ENCODE data around the gene R3HDM1.

R3HDM1 gene

GRCh38 chr2:135728064-135728743, 196.9 kb downstream of the R3HDM1 start:
- no peak for FAIRE-seq

DNA sequence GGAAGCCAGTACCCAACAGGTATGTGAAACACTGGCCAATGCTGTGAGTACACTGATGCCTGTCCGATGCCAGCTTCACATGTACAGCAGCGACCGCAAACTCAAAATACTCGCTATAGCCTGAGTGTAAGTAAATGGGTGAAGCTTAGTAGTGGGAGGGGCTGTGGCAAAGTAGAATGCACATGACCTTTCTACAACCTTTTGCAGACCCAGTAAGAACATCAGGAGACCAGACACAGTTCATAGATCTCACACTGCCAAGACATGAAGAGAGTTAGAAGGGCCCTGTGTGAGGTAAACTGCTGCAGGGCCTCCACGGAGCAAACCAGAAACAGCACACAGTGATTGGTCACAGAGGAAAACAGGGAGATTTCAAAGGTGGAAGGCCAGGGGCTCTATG, 201.3 kb downstream of the R3HDM1 start:
- no peak for FAIRE-seq

DNA sequence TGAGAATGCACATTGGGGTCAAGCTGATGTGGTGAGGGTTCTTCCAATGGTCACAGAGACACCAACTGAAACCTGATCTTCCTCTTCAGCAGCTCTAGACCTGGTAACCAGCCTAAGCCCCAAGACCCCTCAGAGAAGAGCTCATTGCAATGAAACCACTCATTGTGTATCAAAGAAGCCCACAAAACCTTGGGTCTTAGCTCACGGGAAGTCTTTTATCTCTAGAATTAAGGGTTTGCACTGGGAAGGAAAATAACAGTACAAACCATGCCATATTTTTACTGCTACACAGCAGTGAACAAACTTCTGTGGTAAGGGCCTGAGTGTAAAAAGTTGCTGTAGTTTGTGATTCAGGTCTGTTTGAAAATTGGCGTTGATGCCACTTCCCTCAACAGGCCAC, 201.8 kb downstream of the R3HDM1 start:
- no peak for FAIRE-seq

GRCh38 chr2:135736546-135736945, 205.3 kb downstream of the R3HDM1 start:
- FAIRE-seq: no peak

DNA sequence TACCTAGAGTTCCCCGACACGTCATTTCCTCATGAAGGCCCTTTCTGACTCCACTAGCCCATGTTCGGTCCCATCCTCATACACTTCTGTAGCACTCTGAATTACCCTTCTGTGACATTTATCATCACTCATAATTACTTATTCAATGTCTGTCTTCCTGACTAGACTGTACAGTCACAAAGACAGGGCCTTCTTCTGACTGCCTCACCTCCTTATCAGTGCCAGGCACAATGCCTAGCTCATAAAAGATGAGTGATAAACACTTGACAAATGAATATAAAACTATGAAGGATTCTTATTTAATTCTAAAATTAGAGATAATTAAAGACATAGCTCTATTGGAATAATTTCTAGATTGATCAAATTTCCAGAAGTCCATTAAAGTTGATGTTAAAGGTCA, 208.9 kb downstream of the R3HDM1 start:
- FAIRE-seq: no peak

GRCh38 chr2:135741043-135741394, 209.7 kb downstream of the R3HDM1 start:
- FAIRE-seq: no peak

DNA sequence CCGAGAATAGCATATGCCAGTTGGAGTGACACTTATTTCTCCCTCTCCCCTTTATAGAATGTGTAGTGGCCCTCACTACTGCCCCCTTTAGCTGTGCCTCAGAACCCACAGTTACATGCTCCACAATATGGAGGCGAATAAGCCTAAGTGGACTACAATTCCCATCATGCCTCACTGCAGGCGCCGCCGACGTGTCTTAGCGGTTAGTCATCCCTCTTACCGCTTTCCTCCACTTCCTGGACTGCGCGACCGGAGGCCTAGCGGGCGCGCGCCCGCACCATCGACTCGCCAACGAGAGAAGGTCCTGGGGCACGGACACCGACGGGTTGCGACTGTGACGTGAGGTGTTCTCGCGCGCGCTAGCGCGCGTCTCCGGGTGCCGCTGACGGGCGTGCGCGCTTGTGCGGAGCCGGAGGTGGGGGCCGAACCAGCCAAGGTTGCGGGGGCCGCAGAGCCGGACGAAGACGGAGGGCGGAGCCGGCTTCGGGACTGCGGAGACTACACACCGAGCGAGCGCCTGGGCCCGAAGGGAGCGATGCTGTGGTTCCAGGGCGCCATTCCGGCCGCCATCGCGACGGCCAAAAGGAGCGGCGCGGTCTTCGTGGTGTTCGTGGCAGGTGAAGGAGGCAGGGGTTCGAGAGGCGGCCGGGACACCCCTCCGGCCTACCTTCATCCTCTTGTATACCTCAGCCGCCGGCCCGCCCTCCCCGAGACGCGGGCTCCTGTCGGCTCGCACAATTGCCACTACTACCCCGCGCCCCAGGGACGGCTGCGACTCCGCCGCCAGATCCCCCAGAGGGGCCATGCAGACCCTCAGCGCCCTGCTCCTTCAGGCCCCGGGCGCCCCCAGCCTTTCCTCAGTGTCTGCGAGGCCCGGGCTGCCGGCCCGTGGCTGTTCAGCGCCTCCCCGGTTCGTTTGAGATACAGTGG, 210.4 kb downstream of the R3HDM1 start, which contains the start of gene UBXN4:
UBXN4 (plus strand) TSS at position 461 of the 930 bp plus-strand sequence; CDS start at position 536, 75 bp downstream.
- FAIRE-seq: peak; percentile 98

GRCh38 chr2:135742325-135742757, 211.1 kb downstream of the R3HDM1 start:
- FAIRE-seq: no peak

DNA sequence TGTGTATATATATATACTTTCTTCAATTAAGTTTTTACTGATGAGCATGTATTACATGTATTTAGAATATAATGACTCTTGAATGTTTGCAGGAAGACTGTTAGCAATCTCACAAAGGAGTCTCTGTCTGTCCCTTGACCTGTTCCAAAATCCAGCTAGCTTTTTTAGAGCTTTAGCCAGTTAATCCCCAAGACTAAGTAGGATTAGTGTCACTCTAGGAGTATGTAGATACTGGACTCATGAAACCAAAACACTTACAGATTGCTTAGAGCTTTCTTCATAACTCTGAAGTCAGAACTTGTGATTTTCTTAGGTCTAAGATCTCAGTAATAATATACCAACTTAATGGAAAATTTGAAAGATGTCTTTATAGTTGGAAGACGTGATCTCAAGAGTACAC, 212.6 kb downstream of the R3HDM1 start:
- FAIRE-seq: no peak

DNA sequence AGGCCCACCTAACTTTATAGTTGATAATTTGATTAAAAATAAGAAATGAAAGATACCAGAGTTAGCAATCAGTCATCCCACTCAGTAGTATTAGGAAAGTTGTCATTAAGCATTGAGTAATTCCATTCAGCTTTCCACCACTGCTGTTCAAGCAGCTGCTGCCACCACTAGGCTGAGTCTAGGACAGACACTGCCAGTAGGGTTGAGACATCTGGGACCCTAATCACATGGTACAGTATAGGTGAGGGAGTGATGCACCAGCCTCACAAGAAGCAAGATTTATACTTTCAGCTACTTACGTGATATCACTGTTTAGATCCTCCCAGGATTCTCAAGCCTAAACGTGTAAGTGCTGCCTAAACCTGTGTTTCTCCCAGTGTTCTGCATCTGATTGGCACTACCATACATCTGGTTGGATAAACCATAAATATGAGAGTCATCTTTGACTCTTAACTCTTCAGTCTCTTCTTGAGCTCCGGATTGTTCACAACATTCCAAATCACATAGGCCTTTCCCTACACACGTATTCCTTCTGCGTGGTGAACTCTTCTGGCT, 213.6 kb downstream of the R3HDM1 start:
- FAIRE-seq: no peak

DNA sequence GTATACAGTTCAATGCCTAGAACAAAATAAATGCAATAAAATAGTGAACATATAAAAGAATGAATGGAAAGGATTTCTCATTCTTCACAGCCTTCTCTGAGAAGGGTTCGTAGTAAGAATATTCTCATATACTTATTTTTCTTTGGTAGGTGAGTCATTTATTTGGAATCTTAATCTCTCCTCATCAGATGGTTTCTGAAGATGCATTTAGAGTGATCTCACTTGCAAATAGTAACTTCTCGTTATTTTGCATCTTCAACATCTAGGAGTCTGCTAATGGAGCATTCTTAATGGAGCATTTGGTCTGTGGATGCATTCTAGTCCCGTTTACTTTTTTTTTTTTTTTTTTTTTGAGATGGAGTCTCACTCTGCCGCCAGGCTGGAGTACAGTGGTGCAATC, 214.3 kb downstream of the R3HDM1 start:
- no peak for FAIRE-seq

- FAIRE-seq: no peak
Measured at GRCh38 chr2:135755573-135755972, 224.3 kb downstream of the R3HDM1 start.

DNA sequence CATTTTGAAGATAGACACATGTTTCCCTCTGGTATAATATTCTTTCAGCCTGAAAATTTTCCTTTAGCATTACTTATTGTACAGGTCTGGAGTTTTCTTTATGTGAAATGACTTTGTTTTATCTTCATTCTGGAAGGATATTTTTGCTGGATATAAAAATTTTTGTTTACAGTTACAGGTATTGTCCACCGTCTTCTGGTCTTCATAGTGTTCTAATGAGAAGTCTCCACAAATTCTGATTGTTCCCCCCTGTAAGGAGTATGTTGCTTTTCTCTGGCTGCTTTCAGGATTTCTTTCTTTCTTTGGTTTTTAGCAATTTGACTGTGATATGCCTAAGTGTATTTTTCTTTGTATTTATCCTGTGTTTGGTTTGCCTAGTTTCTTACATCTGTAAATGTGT, 225.4 kb downstream of the R3HDM1 start:
- no peak for FAIRE-seq

GRCh38 chr2:135762022-135762421, 230.7 kb downstream of the R3HDM1 start:
- no peak for FAIRE-seq

DNA sequence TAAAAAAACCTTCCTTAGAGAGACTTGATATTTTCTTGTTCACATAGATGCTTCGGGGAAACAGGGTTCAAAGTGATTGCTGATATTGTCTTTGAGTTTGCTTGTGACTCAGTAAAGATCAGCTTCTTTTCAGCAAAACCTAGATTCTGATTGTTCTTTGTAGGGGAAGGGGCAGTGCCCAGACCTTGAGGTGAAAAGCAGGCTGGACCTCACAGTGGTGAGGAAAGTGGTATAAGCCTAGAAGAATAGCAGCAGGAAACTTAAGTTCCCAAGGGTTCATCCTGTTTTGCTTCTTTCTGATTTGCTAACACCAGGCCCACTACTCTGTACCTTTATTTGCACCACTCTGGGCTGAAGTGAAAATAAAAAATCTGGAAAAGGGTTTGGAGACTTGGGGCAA, 231.2 kb downstream of the R3HDM1 start:
- no peak for FAIRE-seq

DNA sequence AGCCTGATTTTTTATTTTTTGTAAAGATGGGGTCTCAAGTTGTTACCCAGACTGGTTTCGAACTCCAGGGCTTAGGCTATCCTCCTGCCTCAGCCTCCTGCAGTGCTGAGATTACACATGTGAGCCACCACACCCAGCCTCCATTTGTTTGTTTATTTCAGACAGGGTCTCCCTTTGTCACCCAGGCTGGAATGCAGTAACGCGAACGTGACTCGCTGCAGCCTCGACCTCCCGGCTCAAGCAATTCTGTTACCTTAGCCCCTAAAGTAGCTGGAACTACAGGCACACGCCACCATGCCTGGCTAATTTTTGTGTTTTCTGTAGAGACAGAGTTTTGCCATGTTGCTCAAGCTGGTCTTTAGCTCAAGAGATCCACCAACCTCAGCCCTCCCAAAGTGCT, 237.6 kb downstream of the R3HDM1 start:
- no peak for FAIRE-seq

- no peak for FAIRE-seq
Measured at GRCh38 chr2:135773319-135773718, 242.0 kb downstream of the R3HDM1 start.

GRCh38 chr2:135773917-135774316, 242.6 kb downstream of the R3HDM1 start:
- no peak for FAIRE-seq
